HEK293 (cell line): ENCODE measurements around the gene C17orf113.

ENCODE experiments used
- SALL2 ChIP-seq: fragments of 450-650 bp; formaldehyde crosslinking; IDR thresholded peaks from 2 replicates; pipeline ENCODE4 v1.5.0; 2017; ENCODE audit warnings: missing biosample characterization, mild to moderate bottlenecking, missing genetic modification characterization, borderline replicate concordance
- ZBTB7A ChIP-seq: fragments of 450-650 bp; formaldehyde crosslinking; IDR thresholded peaks from 2 replicates; pipeline ENCODE4 v1.5.1; 2016; ENCODE audit warnings: low read depth, missing biosample characterization, missing genetic modification characterization
- ZEB2 ChIP-seq: fragments of 450-650 bp; formaldehyde crosslinking; IDR thresholded peaks from 2 replicates; pipeline ENCODE4 v1.5.1; 2016; ENCODE audit warnings: missing biosample characterization, missing genetic modification characterization
- ZNF157 ChIP-seq: fragments of 450-650 bp; formaldehyde crosslinking; IDR thresholded peaks from 2 replicates; pipeline ENCODE4 v1.5.1; 2016; ENCODE audit warnings: missing biosample characterization, missing genetic modification characterization
- ZNF274 ChIP-seq, 2 experiments: fragments of 200-500 bp in 1 of 2; fragments of 450-650 bp in 1 of 2; sonication (Bioruptor generic) in 1 of 2; formaldehyde crosslinking in 1 of 2; IDR thresholded peaks; 2 replicates each; pipeline versions ENCODE4 v1.5.1 to v1.6.1; 2014 to 2016; ENCODE audit warnings: borderline replicate concordance in 1 of 2, inconsistent platforms in 1 of 2, low read length in 1 of 2, missing biosample characterization in 1 of 2, missing genetic modification characterization in 1 of 2
- TF ChIP-seq, protein P1 (sequence below): fragments of 450-650 bp; formaldehyde crosslinking; IDR thresholded peaks from 2 replicates; pipeline ENCODE4 v1.5.1; 2016; ENCODE audit warnings: missing biosample characterization, missing genetic modification characterization, low read depth
- TF ChIP-seq, protein P2 (sequence below): fragments of 450-650 bp; formaldehyde crosslinking; IDR thresholded peaks from 2 replicates; pipeline ENCODE4 v1.5.1; 2016; ENCODE audit warnings: missing biosample characterization, missing genetic modification characterization

DNA sequence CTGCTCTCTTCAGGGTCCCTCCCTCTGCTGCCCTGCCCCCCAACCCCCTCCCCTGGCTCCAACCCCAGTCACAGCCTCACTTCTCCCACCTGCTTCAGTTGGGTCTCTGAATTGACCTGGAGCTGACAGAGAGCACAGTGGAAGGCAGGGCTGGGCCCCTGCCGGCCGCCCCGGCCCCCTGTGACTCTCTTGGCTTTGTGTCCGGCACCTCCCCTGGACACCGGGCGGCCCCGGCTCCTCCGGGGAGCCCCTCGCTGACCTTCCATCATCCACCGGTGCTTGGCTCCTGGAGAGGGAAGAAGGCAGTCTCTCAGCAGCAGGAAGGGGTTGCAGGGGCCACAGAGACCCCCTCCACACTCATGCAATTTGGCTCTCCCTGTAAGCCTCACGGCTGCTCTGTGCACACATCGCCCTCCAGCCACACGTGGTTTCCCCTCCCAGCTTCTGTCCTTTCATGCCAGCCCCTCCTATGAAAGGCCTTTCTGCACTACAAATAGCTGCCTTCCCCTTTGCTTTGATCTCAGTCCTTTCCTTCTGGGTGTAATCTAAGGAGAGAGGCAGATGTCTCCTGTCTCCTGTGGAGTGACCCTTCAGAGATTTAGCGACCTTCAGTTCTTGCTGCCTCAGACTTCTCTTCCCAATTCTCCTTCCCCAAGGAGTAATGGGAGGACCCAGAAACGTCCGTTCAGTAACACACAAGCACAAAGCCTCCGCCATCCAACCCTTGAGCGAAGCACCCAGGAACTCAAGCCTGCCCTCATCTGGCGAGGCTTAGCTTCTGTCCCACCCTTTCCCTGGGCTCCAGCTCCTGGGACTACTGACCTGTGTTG lies 22.2 kb downstream of the C17orf113 start:
- TF ChIP-seq, protein P1, sequence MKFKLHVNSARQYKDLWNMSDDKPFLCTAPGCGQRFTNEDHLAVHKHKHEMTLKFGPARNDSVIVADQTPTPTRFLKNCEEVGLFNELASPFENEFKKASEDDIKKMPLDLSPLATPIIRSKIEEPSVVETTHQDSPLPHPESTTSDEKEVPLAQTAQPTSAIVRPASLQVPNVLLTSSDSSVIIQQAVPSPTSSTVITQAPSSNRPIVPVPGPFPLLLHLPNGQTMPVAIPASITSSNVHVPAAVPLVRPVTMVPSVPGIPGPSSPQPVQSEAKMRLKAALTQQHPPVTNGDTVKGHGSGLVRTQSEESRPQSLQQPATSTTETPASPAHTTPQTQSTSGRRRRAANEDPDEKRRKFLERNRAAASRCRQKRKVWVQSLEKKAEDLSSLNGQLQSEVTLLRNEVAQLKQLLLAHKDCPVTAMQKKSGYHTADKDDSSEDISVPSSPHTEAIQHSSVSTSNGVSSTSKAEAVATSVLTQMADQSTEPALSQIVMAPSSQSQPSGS (tag by site-specific recombination): no peak
- TF ChIP-seq ZNF274 (IDR thresholded peaks at IDR 0.05; ENCODE audit: low read length) (no peak), ZNF274 (tag by site-specific recombination; IDR thresholded peaks at IDR 0.05; ENCODE audit: borderline replicate concordance) (no peak), ZBTB7A (tag by site-specific recombination) (no peak), ZNF157 (no peak), ZEB2 (tag by site-specific recombination) (no peak), SALL2 (tag by site-specific recombination) (no peak)
- TF ChIP-seq, protein P2, sequence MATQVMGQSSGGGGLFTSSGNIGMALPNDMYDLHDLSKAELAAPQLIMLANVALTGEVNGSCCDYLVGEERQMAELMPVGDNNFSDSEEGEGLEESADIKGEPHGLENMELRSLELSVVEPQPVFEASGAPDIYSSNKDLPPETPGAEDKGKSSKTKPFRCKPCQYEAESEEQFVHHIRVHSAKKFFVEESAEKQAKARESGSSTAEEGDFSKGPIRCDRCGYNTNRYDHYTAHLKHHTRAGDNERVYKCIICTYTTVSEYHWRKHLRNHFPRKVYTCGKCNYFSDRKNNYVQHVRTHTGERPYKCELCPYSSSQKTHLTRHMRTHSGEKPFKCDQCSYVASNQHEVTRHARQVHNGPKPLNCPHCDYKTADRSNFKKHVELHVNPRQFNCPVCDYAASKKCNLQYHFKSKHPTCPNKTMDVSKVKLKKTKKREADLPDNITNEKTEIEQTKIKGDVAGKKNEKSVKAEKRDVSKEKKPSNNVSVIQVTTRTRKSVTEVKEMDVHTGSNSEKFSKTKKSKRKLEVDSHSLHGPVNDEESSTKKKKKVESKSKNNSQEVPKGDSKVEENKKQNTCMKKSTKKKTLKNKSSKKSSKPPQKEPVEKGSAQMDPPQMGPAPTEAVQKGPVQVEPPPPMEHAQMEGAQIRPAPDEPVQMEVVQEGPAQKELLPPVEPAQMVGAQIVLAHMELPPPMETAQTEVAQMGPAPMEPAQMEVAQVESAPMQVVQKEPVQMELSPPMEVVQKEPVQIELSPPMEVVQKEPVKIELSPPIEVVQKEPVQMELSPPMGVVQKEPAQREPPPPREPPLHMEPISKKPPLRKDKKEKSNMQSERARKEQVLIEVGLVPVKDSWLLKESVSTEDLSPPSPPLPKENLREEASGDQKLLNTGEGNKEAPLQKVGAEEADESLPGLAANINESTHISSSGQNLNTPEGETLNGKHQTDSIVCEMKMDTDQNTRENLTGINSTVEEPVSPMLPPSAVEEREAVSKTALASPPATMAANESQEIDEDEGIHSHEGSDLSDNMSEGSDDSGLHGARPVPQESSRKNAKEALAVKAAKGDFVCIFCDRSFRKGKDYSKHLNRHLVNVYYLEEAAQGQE: no peak
